A673 (cell line): ENCODE measurements around the gene MUS81.

Experiments used
- CTCF ChIP-seq: fragments of 300-800, 200-600 bp; sonication (generic); conservative IDR thresholded peaks from 2 replicates; pipeline ENCODE4 v1.5.1; 2017; ENCODE audit warnings: low read depth, mild to moderate bottlenecking, antibody characterized with exemption, low read length, moderate library complexity, mixed read lengths
- EZH2 ChIP-seq: fragments of 200-600 bp; sonication (generic); IDR thresholded peaks from 2 replicates; pipeline ENCODE4 v1.6.1; 2017; ENCODE audit warnings: borderline replicate concordance, low read depth, mild to moderate bottlenecking, mixed read lengths, antibody characterized with exemption, low read length; ENCODE audit not compliant: poor library complexity, severe bottlenecking

GRCh38 chr11:65859095-65859811 lies 980 bp upstream of the MUS81 start:
- peak; percentile 44; the same call in 1 of the 2 replicates for TF ChIP-seq CTCF
- TF ChIP-seq EZH2, result no peak
